Neural cell (in vitro differentiated cells): Measurements from ENCODE around the gene GOLGA6L6. TPM values are rescaled to one million over a fixed set of nuclear protein-coding genes. Genes with fewer than 3 reads are reported as not detected.
"Not testable (repeated sequence)": the region's sequence is repeated elsewhere in the genome, so short reads cannot be mapped to it uniquely, and the experiment has no call there.

Source experiments
- H2AFZ ChIP-seq: fragments of 200-600, 300-800 bp; sonication (generic), shearing (Covaris generic); 2 replicates; pipeline ENCODE4 v1.6.0; 2014; ENCODE audit warnings: low read depth, mild to moderate bottlenecking, antibody characterized with exemption, low read length, moderate library complexity
- H3F3A ChIP-seq: fragments of 200-600 bp; shearing (Covaris generic); 2 replicates; pipeline ENCODE4 v1.6.1; 2016; ENCODE audit warnings: mild to moderate bottlenecking, moderate library complexity, mixed read lengths, antibody characterized with exemption, low read length; ENCODE audit not compliant: insufficient read depth, poor library complexity, severe bottlenecking
- H3K27ac ChIP-seq: fragments of 200-600, 300-800 bp; sonication (generic), shearing (Covaris generic); 2 replicates; pipeline ENCODE4 v1.5.1; 2014; ENCODE audit warnings: mild to moderate bottlenecking, low read length, moderate library complexity
- H3K27me3 ChIP-seq: fragments of 300-800, 200-600 bp; sonication (generic), shearing (Covaris generic); 2 replicates; pipeline ENCODE4 v1.6.0; 2014; ENCODE audit warnings: mild to moderate bottlenecking, low read depth, low read length, moderate library complexity; ENCODE audit not compliant: insufficient read depth
- H3K36me3 ChIP-seq: fragments of 300-800, 200-600 bp; sonication (generic), shearing (Covaris generic); 2 replicates; pipeline ENCODE4 v1.5.1; 2014; ENCODE audit warnings: mild to moderate bottlenecking, antibody characterized with exemption, low read length, moderate library complexity; ENCODE audit not compliant: insufficient read depth
- H3K4me2 ChIP-seq: fragments of 300-800, 200-600 bp; sonication (generic), shearing (Covaris generic); 2 replicates; pipeline ENCODE4 v1.6.0; 2014; ENCODE audit warnings: mild to moderate bottlenecking, low read length
- H3K4me3 ChIP-seq: fragments of 300-800, 200-600 bp; sonication (generic), shearing (Covaris generic); 2 replicates; pipeline ENCODE4 v1.5.1; 2014; ENCODE audit warnings: mild to moderate bottlenecking, low read length, moderate library complexity
- H3K79me2 ChIP-seq: fragments of 200-600 bp; shearing (Covaris generic); replicated peaks from 2 replicates; pipeline ENCODE4 v1.6.0; 2014; ENCODE audit warnings: mild to moderate bottlenecking, low read length, moderate library complexity; ENCODE audit not compliant: insufficient read depth
- H3K9ac ChIP-seq: fragments of 300-800, 200-600 bp; sonication (generic), shearing (Covaris generic); 2 replicates; pipeline ENCODE4 v1.6.1; 2016; ENCODE audit warnings: mild to moderate bottlenecking, low read length, mixed read lengths
- H3K9me2 ChIP-seq: fragments of 200-600 bp; shearing (Covaris generic); 2 replicates; pipeline ENCODE4 v1.6.1; 2016; ENCODE audit warnings: mild to moderate bottlenecking, low read length, mixed read lengths; ENCODE audit not compliant: insufficient read depth
- H3K9me3 ChIP-seq: fragments of 200-600, 300-800 bp; sonication (generic), shearing (Covaris generic); 2 replicates; pipeline ENCODE4 v1.6.1; 2016; ENCODE audit warnings: mild to moderate bottlenecking, mixed run types, low read length, moderate library complexity, mixed read lengths
- H4K20me1 ChIP-seq: fragments of 200-600 bp; shearing (Covaris generic); 2 replicates; pipeline ENCODE4 v1.6.1; 2016; ENCODE audit warnings: mild to moderate bottlenecking, mixed run types; ENCODE audit not compliant: insufficient read depth
- polyA plus RNA-seq: library from polyadenylated mRNA; depleted of rRNA; stranded (reverse); fragments of >200 nt; gene quantifications from 2 replicates; pipeline ENCODE4 v1.2.3, GENCODE V29; 2014

Gene GOLGA6L6
- polyA plus RNA-seq, 1 donor from 2014 or later: not detected

GRCh38 chr15:20505926-20506658 is 35.5 kb downstream of the GOLGA6L6 start:
- not testable (repeated sequence) for H3F3A ChIP-seq, H3K27ac ChIP-seq, H3K4me3 ChIP-seq, H3K36me3 ChIP-seq, H3K9me3 ChIP-seq, H3K79me2 ChIP-seq, H3K9ac ChIP-seq, H4K20me1 ChIP-seq, H3K27me3 ChIP-seq, H3K4me2 ChIP-seq, H3K9me2 ChIP-seq, H2AFZ ChIP-seq

GRCh38 chr15:20502839-20503238 is 38.8 kb downstream of the GOLGA6L6 start:
- H3K79me2 ChIP-seq, H3F3A ChIP-seq, H3K9ac ChIP-seq, H3K27me3 ChIP-seq, H3K9me3 ChIP-seq, H3K9me2 ChIP-seq, H3K27ac ChIP-seq, H3K4me2 ChIP-seq, H2AFZ ChIP-seq, H3K36me3 ChIP-seq, H3K4me3 ChIP-seq, H4K20me1 ChIP-seq: not testable (repeated sequence)

- not testable (repeated sequence) for H3K9me2 ChIP-seq, H3F3A ChIP-seq, H3K27me3 ChIP-seq, H4K20me1 ChIP-seq, H3K79me2 ChIP-seq, H3K4me2 ChIP-seq, H2AFZ ChIP-seq, H3K9ac ChIP-seq, H3K36me3 ChIP-seq, H3K27ac ChIP-seq, H3K4me3 ChIP-seq, H3K9me3 ChIP-seq
These were observed 39.9 kb downstream of the GOLGA6L6 start for GRCh38 chr15:20501512-20502222.

- H3F3A ChIP-seq, H3K4me2 ChIP-seq, H3K9me2 ChIP-seq, H3K36me3 ChIP-seq, H3K79me2 ChIP-seq, H2AFZ ChIP-seq, H3K9me3 ChIP-seq, H3K27me3 ChIP-seq, H3K27ac ChIP-seq, H4K20me1 ChIP-seq, H3K9ac ChIP-seq, H3K4me3 ChIP-seq: not testable (repeated sequence)
These were observed 43.8 kb downstream of the GOLGA6L6 start for GRCh38 chr15:20497781-20498180.

GRCh38 chr15:20493035-20493434 is 48.6 kb downstream of the GOLGA6L6 start:
- H3K9me3 ChIP-seq, H4K20me1 ChIP-seq, H3F3A ChIP-seq, H3K27ac ChIP-seq, H3K36me3 ChIP-seq, H3K9ac ChIP-seq, H3K27me3 ChIP-seq, H3K4me2 ChIP-seq, H3K9me2 ChIP-seq, H3K4me3 ChIP-seq, H2AFZ ChIP-seq, H3K79me2 ChIP-seq: not testable (repeated sequence)

- not testable (repeated sequence) for H3K9me2 ChIP-seq, H3K27ac ChIP-seq, H3K4me3 ChIP-seq, H2AFZ ChIP-seq, H3K9ac ChIP-seq, H3K36me3 ChIP-seq, H3K4me2 ChIP-seq, H4K20me1 ChIP-seq, H3K9me3 ChIP-seq, H3K79me2 ChIP-seq, H3F3A ChIP-seq, H3K27me3 ChIP-seq
These were observed 49.0 kb downstream of the GOLGA6L6 start for GRCh38 chr15:20492598-20492997.

- not testable (repeated sequence) for H4K20me1 ChIP-seq, H2AFZ ChIP-seq, H3K4me3 ChIP-seq, H3K9me3 ChIP-seq, H3F3A ChIP-seq, H3K9me2 ChIP-seq, H3K79me2 ChIP-seq, H3K27ac ChIP-seq, H3K27me3 ChIP-seq, H3K36me3 ChIP-seq, H3K9ac ChIP-seq, H3K4me2 ChIP-seq
These were observed 52.3 kb downstream of the GOLGA6L6 start for GRCh38 chr15:20489320-20489719.
